SK-N-SH treated with all-trans-retinoic acid at 6 μM for 48 hours (cell line): Measurements from ENCODE around the gene ADAMTS15.

ENCODE experiments used
- ATAC-seq: fragments of 200-7000 bp; cut with Tn5 transposase; 3 replicates; pipeline ENCODE4 v1.9.1; 2020; ENCODE audit warnings: mild to moderate bottlenecking, moderate library complexity
- ARNTL ChIP-seq: fragments of 450-650 bp; formaldehyde crosslinking; IDR thresholded peaks from 2 replicates; pipeline ENCODE4 v1.5.0; 2020; ENCODE audit warnings: low read depth, mild to moderate bottlenecking, moderate library complexity, borderline replicate concordance
- BACH2 ChIP-seq: fragments of 250-450 bp; sonication (Bioruptor Pico); IDR thresholded peaks from 2 replicates; pipeline ENCODE4 v1.9.0; 2021; ENCODE audit warnings: mild to moderate bottlenecking, borderline replicate concordance
- CSDC2 ChIP-seq: fragments of 250-450 bp; sonication (Bioruptor Pico); IDR thresholded peaks from 2 replicates; pipeline ENCODE4 v1.5.0; 2020; ENCODE audit warnings: mild to moderate bottlenecking, moderate library complexity
- GLIS3 ChIP-seq: fragments of 250-450 bp; sonication (Bioruptor Pico); IDR thresholded peaks from 2 replicates; pipeline ENCODE4 v1.5.0; 2020; ENCODE audit warnings: mild to moderate bottlenecking, moderate library complexity
- ISL1 ChIP-seq: fragments of 250-450 bp; sonication (Bioruptor Pico); IDR thresholded peaks from 2 replicates; pipeline ENCODE4 v2.1.2; 2022; ENCODE audit warnings: mild to moderate bottlenecking, moderate library complexity
- OSR1 ChIP-seq: fragments of 250-450 bp; sonication (Bioruptor Pico); IDR thresholded peaks from 2 replicates; pipeline ENCODE4 v1.8.0; 2022; ENCODE audit warnings: moderate library complexity, mild to moderate bottlenecking, inconsistent platforms
- POU6F1 ChIP-seq: fragments of 250-450 bp; sonication (Bioruptor Pico); IDR thresholded peaks from 2 replicates; pipeline ENCODE4 v1.8.0; 2021; ENCODE audit warnings: low read depth, mild to moderate bottlenecking, moderate library complexity, borderline replicate concordance
- PPARA ChIP-seq: fragments of 250-450 bp; sonication (Bioruptor Pico); IDR thresholded peaks from 2 replicates; pipeline ENCODE4 v1.5.0; 2020; ENCODE audit warnings: mild to moderate bottlenecking, borderline replicate concordance
- RARB ChIP-seq: fragments of 250-450 bp; sonication (Bioruptor Pico); IDR thresholded peaks from 2 replicates; pipeline ENCODE4 v1.8.0; 2021; ENCODE audit warnings: mild to moderate bottlenecking, moderate library complexity
- SNAI2 ChIP-seq: fragments of 250-450 bp; sonication (Bioruptor Pico); IDR thresholded peaks from 2 replicates; pipeline ENCODE4 v1.5.0; 2020; ENCODE audit warnings: mild to moderate bottlenecking, moderate library complexity
- TCF4 ChIP-seq: fragments of 250-450 bp; sonication (Bioruptor Pico); IDR thresholded peaks from 2 replicates; pipeline ENCODE4 v1.8.0; 2021; ENCODE audit warnings: mild to moderate bottlenecking, moderate library complexity, borderline replicate concordance
- TOX ChIP-seq: fragments of 250-450 bp; sonication (Bioruptor Pico); IDR thresholded peaks from 2 replicates; pipeline ENCODE4 v1.8.0; 2021; ENCODE audit warnings: mild to moderate bottlenecking, moderate library complexity, borderline replicate concordance
- ZC3H10 ChIP-seq: fragments of 250-450 bp; sonication (Bioruptor Pico); IDR thresholded peaks from 2 replicates; pipeline ENCODE4 v1.5.1; 2021; ENCODE audit warnings: mild to moderate bottlenecking, moderate library complexity
- ZFP3 ChIP-seq: fragments of 250-450 bp; sonication (Bioruptor Pico); IDR thresholded peaks from 2 replicates; pipeline ENCODE4 v1.5.0; 2020; ENCODE audit warnings: mild to moderate bottlenecking, moderate library complexity
- ZFP30 ChIP-seq: fragments of 450-650 bp; formaldehyde crosslinking; IDR thresholded peaks from 2 replicates; pipeline ENCODE4 v1.5.0; 2022; ENCODE audit warnings: mild to moderate bottlenecking, moderate library complexity
- ZNF565 ChIP-seq: fragments of 450-650 bp; formaldehyde crosslinking; conservative IDR thresholded peaks from 2 replicates; pipeline ENCODE4 v1.5.0; 2020; ENCODE audit warnings: low read depth, mild to moderate bottlenecking, moderate library complexity
- ZNF70 ChIP-seq: fragments of 450-650 bp; formaldehyde crosslinking; IDR thresholded peaks from 2 replicates; pipeline ENCODE4 v1.5.0; 2020; ENCODE audit warnings: mild to moderate bottlenecking, moderate library complexity
- ZNF8 ChIP-seq: fragments of 450-650 bp; formaldehyde crosslinking; IDR thresholded peaks from 2 replicates; pipeline ENCODE4 v1.5.0; 2020; ENCODE audit warnings: mild to moderate bottlenecking, moderate library complexity
- TF ChIP-seq, protein P1 (sequence below): fragments of 250-450 bp; sonication (Bioruptor Pico); IDR thresholded peaks from 2 replicates; pipeline ENCODE4 v1.5.1; 2021; ENCODE audit warnings: mild to moderate bottlenecking, moderate library complexity
- TF ChIP-seq, protein P2 (sequence below): fragments of 250-450 bp; sonication (Bioruptor Pico); IDR thresholded peaks from 2 replicates; pipeline ENCODE4 v1.8.0; 2020; ENCODE audit warnings: mild to moderate bottlenecking, moderate library complexity, borderline replicate concordance
- TF ChIP-seq, protein P3 (sequence below): fragments of 250-450 bp; sonication (Bioruptor Pico); IDR thresholded peaks from 2 replicates; pipeline ENCODE4 v1.5.0; 2020; ENCODE audit warnings: mild to moderate bottlenecking, moderate library complexity

The ADAMTS15 gene

GRCh38 chr11:130490682-130491449, 42.4 kb downstream of the ADAMTS15 start:
- ATAC-seq, result no peak
- TF ChIP-seq, protein P1, sequence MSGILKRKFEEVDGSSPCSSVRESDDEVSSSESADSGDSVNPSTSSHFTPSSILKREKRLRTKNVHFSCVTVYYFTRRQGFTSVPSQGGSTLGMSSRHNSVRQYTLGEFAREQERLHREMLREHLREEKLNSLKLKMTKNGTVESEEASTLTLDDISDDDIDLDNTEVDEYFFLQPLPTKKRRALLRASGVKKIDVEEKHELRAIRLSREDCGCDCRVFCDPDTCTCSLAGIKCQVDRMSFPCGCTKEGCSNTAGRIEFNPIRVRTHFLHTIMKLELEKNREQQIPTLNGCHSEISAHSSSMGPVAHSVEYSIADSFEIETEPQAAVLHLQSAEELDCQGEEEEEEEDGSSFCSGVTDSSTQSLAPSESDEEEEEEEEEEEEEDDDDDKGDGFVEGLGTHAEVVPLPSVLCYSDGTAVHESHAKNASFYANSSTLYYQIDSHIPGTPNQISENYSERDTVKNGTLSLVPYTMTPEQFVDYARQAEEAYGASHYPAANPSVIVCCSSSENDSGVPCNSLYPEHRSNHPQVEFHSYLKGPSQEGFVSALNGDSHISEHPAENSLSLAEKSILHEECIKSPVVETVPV (CRISPR knock-in tag), result no peak
- TF ChIP-seq CSDC2 (no peak), ZNF70 (no peak)
- TF ChIP-seq, all 23 proteins: peak for 0

DNA sequence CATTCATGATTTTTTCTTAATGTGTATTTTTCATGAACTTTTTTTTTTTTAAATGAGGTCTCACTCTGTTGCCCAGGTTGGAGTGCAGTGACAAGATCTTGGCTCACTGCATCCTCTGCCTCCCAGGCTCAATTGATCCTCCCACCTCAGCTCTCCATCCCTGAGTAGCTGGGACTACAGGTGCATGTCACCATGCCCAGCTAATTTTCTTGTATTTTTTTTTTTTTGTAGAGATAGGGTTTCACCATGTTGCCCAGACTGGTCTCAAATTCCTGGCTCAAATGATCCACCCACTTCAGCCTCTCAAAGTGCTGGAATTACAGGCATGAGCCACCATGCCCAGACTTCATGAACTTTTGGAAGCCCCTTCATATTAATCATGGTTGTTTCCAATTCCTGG, 49.7 kb downstream of the ADAMTS15 start:
- no peak for TF ChIP-seq ZFP3 (CRISPR knock-in tag)
- TF ChIP-seq ZNF70, result no peak
- TF ChIP-seq ZC3H10 (CRISPR knock-in tag), result no peak
- no peak for TF ChIP-seq ISL1
- no peak for TF ChIP-seq OSR1 (CRISPR knock-in tag)
- TF ChIP-seq ZNF8 (CRISPR knock-in tag), result no peak

DNA sequence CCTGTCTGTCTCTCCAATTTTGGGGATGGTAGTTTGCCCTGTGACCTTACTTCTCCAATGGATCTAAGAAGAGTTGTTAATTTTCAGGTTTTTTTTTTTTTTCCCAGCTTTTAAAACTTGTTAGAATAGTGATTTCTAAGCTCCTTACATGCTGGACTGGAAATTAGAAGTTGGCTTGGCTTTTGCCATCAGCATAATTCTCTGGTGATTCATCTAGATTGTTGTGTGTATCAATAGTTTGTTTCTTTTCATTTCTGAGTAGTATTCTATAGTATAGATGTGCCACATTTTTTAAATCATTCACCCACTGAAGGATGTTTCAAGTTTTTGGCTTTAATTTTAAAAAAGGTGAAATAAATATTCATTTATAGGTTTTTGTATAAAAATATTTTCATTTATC, 51.4 kb downstream of the ADAMTS15 start:
- TF ChIP-seq SNAI2 (CRISPR knock-in tag) (no peak), OSR1 (CRISPR knock-in tag) (no peak), ZC3H10 (CRISPR knock-in tag) (no peak), PPARA (no peak), ISL1 (no peak), POU6F1 (CRISPR knock-in tag) (no peak), ZFP30 (CRISPR knock-in tag) (no peak), ZNF565 (CRISPR knock-in tag) (no peak), TCF4 (CRISPR knock-in tag) (no peak), TOX (no peak), ARNTL (no peak), ZFP3 (CRISPR knock-in tag) (no peak), GLIS3 (no peak)
- TF ChIP-seq, protein P1 (CRISPR knock-in tag), result no peak
- TF ChIP-seq, protein P2, sequence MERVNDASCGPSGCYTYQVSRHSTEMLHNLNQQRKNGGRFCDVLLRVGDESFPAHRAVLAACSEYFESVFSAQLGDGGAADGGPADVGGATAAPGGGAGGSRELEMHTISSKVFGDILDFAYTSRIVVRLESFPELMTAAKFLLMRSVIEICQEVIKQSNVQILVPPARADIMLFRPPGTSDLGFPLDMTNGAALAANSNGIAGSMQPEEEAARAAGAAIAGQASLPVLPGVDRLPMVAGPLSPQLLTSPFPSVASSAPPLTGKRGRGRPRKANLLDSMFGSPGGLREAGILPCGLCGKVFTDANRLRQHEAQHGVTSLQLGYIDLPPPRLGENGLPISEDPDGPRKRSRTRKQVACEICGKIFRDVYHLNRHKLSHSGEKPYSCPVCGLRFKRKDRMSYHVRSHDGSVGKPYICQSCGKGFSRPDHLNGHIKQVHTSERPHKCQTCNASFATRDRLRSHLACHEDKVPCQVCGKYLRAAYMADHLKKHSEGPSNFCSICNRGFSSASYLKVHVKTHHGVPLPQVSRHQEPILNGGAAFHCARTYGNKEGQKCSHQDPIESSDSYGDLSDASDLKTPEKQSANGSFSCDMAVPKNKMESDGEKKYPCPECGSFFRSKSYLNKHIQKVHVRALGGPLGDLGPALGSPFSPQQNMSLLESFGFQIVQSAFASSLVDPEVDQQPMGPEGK (CRISPR knock-in tag), result no peak
- ATAC-seq, result no peak

More for the DNA sequence above, 49.7 kb downstream of the ADAMTS15 start:
- no peak for ATAC-seq

- ATAC-seq, result no peak
- TF ChIP-seq POU6F1 (CRISPR knock-in tag), result no peak
- TF ChIP-seq, protein P2 (CRISPR knock-in tag), result no peak
- TF ChIP-seq ISL1, result no peak
- TF ChIP-seq RARB (CRISPR knock-in tag), result no peak
- no peak for TF ChIP-seq PPARA
- no peak for TF ChIP-seq TOX
- TF ChIP-seq ZNF565 (CRISPR knock-in tag), result no peak
- TF ChIP-seq, protein P3, sequence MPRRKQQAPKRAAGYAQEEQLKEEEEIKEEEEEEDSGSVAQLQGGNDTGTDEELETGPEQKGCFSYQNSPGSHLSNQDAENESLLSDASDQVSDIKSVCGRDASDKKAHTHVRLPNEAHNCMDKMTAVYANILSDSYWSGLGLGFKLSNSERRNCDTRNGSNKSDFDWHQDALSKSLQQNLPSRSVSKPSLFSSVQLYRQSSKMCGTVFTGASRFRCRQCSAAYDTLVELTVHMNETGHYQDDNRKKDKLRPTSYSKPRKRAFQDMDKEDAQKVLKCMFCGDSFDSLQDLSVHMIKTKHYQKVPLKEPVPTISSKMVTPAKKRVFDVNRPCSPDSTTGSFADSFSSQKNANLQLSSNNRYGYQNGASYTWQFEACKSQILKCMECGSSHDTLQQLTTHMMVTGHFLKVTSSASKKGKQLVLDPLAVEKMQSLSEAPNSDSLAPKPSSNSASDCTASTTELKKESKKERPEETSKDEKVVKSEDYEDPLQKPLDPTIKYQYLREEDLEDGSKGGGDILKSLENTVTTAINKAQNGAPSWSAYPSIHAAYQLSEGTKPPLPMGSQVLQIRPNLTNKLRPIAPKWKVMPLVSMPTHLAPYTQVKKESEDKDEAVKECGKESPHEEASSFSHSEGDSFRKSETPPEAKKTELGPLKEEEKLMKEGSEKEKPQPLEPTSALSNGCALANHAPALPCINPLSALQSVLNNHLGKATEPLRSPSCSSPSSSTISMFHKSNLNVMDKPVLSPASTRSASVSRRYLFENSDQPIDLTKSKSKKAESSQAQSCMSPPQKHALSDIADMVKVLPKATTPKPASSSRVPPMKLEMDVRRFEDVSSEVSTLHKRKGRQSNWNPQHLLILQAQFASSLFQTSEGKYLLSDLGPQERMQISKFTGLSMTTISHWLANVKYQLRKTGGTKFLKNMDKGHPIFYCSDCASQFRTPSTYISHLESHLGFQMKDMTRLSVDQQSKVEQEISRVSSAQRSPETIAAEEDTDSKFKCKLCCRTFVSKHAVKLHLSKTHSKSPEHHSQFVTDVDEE, result no peak
- TF ChIP-seq GLIS3, result no peak
- no peak for TF ChIP-seq BACH2
- no peak for TF ChIP-seq CSDC2
- no peak for TF ChIP-seq ZC3H10 (CRISPR knock-in tag)
- TF ChIP-seq SNAI2 (CRISPR knock-in tag), result no peak
- no peak for TF ChIP-seq TCF4 (CRISPR knock-in tag)
Measured at GRCh38 chr11:130504317-130504716, 55.9 kb downstream of the ADAMTS15 start.
